Measurements from ENCODE around the gene RAB11B. TPM values are rescaled to one million over a fixed set of nuclear protein-coding genes. Genes with fewer than 3 reads are reported as not detected.
A peak's percentile ranks its signal among the peaks of the same experiment; 100 is the strongest.

Gene RAB11B
- total and polyA plus RNA-seq, 2 of the 13 experiments (the other 11 are each of a cell fraction or from before 2014, with no cell fraction given), result 6.0 to 28.4 TPM

DNA sequence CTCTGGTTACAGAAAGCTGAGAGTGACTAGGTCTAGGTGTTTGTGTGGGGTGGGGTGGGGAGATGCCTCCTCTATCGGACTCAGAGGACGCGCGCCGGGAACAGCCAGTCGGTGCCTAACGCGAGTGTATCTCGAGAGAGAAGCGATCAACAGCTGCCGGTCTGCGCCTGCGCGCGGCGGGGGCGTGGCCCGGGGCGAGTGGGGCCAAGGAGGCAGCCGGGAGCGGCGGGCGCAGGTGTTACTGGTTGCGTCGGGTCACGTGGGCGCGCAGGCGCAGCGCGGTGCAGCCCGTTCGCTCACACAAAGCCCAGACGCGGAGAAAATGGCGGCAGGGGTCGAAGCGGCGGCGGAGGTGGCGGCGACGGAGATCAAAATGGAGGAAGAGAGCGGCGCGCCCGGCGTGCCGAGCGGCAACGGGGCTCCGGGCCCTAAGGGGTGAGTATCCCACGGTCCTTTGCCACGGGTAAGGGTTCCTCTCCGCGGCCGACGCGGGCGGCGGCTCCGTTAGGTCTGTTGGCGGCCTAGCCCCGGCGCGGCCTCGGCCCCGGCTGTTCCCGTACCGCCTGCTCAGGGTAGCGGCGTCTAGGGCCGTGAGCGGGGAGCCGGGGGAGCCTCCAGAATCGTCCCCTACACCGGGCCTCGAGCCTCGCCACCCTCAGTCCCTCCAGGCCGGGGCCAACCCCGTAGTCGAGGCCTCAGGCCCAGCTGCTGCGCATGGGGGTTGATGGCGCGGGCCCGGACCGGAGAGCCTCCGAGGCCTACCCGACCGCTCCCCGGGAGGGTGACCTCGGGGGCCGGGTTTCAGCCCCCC lies 54.7 kb downstream of the RAB11B start, which contains the start of gene HNRNPM (continued):
- TF ChIP-seq FOSL1 (CRISPR knock-in tag; IDR thresholded peaks at IDR 0.05; ENCODE audit: borderline replicate concordance) (peak; percentile 32; the same call in 1 of the 2 replicates), SMAD1 (CRISPR knock-in tag; IDR thresholded peaks at IDR 0.05; ENCODE audit: borderline replicate concordance, low read depth) (0 out of 2 replicates have a peak, but pooled peaks have one; percentile 82), NR2C2 (CRISPR knock-in tag; IDR thresholded peaks at IDR 0.05; ENCODE audit: borderline replicate concordance) (peak; percentile 66), ESRRA (CRISPR knock-in tag; IDR thresholded peaks at IDR 0.05; ENCODE audit: low read depth) (no peak), SOX13 (IDR thresholded peaks at IDR 0.05) (no peak), SOX13 (CRISPR knock-in tag; conservative IDR thresholded peaks at IDR 0.05 in 1 of 2, IDR thresholded peaks at IDR 0.05 in 1 of 2) (no peak), HHEX (CRISPR knock-in tag; IDR thresholded peaks at IDR 0.05) (no peak), TGIF2 (CRISPR knock-in tag; IDR thresholded peaks at IDR 0.05) (no peak), ZNF841 (CRISPR knock-in tag; IDR thresholded peaks at IDR 0.05; ENCODE audit: borderline replicate concordance) (no peak), ZNF33B (CRISPR knock-in tag; IDR thresholded peaks at IDR 0.05) (no peak), ZNF660 (CRISPR knock-in tag; IDR thresholded peaks at IDR 0.05; ENCODE audit: borderline replicate concordance, low read depth) (no peak), NFYB (CRISPR knock-in tag; IDR thresholded peaks at IDR 0.05) (peak; percentile 86), XBP1 (CRISPR knock-in tag; IDR thresholded peaks at IDR 0.05) (peak; percentile 44; the same call in 1 of the 2 replicates), ZNF468 (CRISPR knock-in tag; IDR thresholded peaks at IDR 0.05) (no peak), ZNF24 (IDR thresholded peaks at IDR 0.05) (no peak), TOPORS (CRISPR knock-in tag; IDR thresholded peaks at IDR 0.05) (no peak; the same call in 1 of the 2 replicates), ZFP36L1 (CRISPR knock-in tag; IDR thresholded peaks at IDR 0.05) (peak; percentile 78)
- TF ChIP-seq, protein P1, sequence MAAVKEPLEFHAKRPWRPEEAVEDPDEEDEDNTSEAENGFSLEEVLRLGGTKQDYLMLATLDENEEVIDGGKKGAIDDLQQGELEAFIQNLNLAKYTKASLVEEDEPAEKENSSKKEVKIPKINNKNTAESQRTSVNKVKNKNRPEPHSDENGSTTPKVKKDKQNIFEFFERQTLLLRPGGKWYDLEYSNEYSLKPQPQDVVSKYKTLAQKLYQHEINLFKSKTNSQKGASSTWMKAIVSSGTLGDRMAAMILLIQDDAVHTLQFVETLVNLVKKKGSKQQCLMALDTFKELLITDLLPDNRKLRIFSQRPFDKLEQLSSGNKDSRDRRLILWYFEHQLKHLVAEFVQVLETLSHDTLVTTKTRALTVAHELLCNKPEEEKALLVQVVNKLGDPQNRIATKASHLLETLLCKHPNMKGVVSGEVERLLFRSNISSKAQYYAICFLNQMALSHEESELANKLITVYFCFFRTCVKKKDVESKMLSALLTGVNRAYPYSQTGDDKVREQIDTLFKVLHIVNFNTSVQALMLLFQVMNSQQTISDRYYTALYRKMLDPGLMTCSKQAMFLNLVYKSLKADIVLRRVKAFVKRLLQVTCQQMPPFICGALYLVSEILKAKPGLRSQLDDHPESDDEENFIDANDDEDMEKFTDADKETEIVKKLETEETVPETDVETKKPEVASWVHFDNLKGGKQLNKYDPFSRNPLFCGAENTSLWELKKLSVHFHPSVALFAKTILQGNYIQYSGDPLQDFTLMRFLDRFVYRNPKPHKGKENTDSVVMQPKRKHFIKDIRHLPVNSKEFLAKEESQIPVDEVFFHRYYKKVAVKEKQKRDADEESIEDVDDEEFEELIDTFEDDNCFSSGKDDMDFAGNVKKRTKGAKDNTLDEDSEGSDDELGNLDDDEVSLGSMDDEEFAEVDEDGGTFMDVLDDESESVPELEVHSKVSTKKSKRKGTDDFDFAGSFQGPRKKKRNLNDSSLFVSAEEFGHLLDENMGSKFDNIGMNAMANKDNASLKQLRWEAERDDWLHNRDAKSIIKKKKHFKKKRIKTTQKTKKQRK (IDR thresholded peaks at IDR 0.05; ENCODE audit: low read length), result no peak
- TF ChIP-seq, protein P2, sequence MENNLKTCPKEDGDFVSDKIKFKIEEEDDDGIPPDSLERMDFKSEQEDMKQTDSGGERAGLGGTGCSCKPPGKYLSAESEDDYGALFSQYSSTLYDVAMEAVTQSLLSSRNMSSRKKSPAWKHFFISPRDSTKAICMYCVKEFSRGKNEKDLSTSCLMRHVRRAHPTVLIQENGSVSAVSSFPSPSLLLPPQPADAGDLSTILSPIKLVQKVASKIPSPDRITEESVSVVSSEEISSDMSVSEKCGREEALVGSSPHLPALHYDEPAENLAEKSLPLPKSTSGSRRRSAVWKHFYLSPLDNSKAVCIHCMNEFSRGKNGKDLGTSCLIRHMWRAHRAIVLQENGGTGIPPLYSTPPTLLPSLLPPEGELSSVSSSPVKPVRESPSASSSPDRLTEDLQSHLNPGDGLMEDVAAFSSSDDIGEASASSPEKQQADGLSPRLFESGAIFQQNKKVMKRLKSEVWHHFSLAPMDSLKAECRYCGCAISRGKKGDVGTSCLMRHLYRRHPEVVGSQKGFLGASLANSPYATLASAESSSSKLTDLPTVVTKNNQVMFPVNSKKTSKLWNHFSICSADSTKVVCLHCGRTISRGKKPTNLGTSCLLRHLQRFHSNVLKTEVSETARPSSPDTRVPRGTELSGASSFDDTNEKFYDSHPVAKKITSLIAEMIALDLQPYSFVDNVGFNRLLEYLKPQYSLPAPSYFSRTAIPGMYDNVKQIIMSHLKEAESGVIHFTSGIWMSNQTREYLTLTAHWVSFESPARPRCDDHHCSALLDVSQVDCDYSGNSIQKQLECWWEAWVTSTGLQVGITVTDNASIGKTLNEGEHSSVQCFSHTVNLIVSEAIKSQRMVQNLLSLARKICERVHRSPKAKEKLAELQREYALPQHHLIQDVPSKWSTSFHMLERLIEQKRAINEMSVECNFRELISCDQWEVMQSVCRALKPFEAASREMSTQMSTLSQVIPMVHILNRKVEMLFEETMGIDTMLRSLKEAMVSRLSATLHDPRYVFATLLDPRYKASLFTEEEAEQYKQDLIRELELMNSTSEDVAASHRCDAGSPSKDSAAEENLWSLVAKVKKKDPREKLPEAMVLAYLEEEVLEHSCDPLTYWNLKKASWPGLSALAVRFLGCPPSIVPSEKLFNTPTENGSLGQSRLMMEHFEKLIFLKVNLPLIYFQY (CRISPR knock-in tag; IDR thresholded peaks at IDR 0.05; ENCODE audit: borderline replicate concordance), result no peak
- TF ChIP-seq, protein P3, sequence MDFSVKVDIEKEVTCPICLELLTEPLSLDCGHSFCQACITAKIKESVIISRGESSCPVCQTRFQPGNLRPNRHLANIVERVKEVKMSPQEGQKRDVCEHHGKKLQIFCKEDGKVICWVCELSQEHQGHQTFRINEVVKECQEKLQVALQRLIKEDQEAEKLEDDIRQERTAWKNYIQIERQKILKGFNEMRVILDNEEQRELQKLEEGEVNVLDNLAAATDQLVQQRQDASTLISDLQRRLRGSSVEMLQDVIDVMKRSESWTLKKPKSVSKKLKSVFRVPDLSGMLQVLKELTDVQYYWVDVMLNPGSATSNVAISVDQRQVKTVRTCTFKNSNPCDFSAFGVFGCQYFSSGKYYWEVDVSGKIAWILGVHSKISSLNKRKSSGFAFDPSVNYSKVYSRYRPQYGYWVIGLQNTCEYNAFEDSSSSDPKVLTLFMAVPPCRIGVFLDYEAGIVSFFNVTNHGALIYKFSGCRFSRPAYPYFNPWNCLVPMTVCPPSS (IDR thresholded peaks at IDR 0.05), result no peak
- TF ChIP-seq, protein P4, sequence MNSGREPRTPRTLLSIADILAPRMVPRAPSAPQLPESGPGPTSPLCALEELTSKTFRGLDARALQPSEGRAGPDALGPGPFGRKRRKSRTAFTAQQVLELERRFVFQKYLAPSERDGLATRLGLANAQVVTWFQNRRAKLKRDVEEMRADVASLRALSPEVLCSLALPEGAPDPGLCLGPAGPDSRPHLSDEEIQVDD (CRISPR knock-in tag; IDR thresholded peaks at IDR 0.05; ENCODE audit: borderline replicate concordance), result 0 out of 2 replicates have a peak, but pooled peaks have one; percentile 49
